Adrenal gland (tissue), 5 donors: ENCODE results near the gene THAP4.

Source experiments
- CTCF ChIP-seq, 6 experiments: fragments of 450-650 bp in 4 of 6; fragments of 200-600 bp in 2 of 6; sonication (generic) in 1 of 6; IDR thresholded peaks; 1 replicate in 5 of 6; 2 replicates in 1 of 6; pipeline versions ENCODE4 v1.5.1 to v1.8.0; 2016 to 2021; ENCODE audit warnings: antibody characterized with exemption in 6 of 6, mild to moderate bottlenecking in 2 of 6, moderate library complexity in 1 of 6
- POLR2A ChIP-seq, 2 donors: fragments of 450-650 bp; IDR thresholded peaks; one replicate each; pipeline ENCODE4 v1.6.1; 2017; ENCODE audit warnings: antibody characterized with exemption in 2 of 2, mild to moderate bottlenecking in 2 of 2, moderate library complexity in 1 of 2
- donor health status: DM: no; HTN: no; CAD: no.

DNA sequence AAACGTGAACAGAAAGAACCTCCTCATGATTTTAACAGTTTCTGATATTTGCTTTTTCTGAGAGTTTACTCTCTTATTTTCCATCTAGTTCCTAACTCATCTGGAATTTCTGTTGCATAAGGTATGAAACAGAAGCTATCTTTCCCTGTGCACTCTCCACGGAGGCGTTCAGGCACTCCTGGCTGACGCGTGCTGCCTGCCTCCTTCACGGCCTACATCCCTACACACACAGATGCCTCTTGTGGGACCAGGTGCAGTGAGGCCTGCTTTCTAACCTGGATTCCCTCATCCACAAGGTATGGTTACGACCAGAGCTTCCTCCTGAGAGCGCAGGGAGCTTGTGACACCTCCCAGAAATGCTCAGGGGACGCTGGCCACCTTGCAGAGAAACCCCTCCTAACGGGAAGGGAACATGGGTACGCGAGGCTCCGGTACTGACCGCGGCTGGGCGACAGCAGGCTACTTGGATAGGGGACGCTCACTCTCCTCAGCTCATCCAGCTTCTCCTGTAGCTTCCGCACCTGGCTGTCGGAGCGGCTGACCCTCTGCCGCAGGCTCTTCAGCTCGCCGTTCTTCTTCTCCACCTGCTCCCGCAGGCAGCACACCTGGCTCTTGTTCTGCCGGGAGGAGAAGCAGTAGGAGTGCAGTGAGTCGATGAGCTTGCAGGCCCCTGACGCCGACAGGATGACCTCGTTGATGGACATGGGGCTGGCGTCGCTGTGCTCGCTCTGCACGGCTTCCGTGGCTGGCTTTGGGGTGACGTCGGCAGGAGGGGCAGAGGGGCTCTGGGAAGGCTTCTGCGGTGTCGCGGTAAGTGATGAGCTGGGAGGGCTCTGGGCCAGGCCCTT, 4.3 kb downstream of the THAP4 start:
- TF ChIP-seq POLR2A (IDR thresholded peaks at IDR 0.05) = no peak
- no peak for TF ChIP-seq CTCF (IDR thresholded peaks at IDR 0.05)
